ENCODE results near the gene ORAI2. TPM values are rescaled to one million over a fixed set of nuclear protein-coding genes. Genes with fewer than 3 reads are reported as not detected.

ORAI2 gene
- total and polyA plus RNA-seq, 2 of the 13 experiments (the other 11 are each of a cell fraction or from before 2014, with no cell fraction given) = 3.0 to 6.0 TPM

DNA sequence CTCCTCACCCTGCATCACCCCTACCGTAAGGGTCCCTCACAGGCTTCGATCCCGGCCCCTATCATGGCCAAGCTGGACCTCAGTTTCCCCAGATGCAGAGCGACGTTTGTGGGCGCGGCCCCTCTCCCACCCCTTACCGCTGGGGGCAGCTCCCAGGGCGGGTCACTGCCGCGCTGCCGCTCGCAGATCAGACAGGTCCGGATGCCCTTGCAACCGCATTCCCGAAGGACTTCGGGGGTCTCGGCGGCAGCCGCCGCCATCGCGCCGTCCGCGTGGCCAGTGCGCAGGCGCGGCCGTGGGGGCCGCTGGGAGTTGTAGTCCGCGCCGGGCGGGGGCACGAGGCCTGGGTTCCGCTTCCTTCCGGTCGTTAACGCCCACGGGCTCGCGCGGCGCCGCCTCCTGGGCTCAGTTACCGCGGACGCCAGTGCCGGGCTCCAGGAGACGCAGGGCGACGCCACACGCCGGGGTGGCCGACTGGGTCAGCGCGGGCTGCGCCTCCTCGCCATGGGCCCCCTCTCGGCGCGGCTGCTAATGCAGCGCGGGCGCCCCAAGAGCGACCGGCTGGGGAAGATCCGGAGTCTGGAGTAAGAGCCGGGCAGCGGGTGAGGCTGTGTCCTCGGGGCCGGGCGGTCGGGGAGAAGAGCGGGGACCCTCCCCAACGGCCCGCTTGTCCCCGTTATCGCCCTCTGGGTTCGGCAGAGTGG lies 31.4 kb downstream of the ORAI2 start, which contains the start of the genes ALKBH4 and LRWD1 (continued):
- TF ChIP-seq, protein P1, sequence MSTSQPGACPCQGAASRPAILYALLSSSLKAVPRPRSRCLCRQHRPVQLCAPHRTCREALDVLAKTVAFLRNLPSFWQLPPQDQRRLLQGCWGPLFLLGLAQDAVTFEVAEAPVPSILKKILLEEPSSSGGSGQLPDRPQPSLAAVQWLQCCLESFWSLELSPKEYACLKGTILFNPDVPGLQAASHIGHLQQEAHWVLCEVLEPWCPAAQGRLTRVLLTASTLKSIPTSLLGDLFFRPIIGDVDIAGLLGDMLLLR (CRISPR knock-in tag; IDR thresholded peaks at IDR 0.05) = peak; percentile 63
- TF ChIP-seq, protein P2, sequence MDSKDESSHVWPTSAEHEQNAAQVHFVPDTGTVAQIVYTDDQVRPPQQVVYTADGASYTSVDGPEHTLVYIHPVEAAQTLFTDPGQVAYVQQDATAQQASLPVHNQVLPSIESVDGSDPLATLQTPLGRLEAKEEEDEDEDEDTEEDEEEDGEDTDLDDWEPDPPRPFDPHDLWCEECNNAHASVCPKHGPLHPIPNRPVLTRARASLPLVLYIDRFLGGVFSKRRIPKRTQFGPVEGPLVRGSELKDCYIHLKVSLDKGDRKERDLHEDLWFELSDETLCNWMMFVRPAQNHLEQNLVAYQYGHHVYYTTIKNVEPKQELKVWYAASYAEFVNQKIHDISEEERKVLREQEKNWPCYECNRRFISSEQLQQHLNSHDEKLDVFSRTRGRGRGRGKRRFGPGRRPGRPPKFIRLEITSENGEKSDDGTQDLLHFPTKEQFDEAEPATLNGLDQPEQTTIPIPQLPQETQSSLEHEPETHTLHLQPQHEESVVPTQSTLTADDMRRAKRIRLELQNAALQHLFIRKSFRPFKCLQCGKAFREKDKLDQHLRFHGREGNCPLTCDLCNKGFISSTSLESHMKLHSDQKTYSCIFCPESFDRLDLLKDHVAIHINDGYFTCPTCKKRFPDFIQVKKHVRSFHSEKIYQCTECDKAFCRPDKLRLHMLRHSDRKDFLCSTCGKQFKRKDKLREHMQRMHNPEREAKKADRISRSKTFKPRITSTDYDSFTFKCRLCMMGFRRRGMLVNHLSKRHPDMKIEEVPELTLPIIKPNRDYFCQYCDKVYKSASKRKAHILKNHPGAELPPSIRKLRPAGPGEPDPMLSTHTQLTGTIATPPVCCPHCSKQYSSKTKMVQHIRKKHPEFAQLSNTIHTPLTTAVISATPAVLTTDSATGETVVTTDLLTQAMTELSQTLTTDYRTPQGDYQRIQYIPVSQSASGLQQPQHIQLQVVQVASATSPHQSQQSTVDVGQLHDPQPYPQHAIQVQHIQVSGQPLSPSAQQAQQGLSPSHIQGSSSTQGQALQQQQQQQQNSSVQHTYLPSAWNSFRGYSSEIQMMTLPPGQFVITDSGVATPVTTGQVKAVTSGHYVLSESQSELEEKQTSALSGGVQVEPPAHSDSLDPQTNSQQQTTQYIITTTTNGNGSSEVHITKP (CRISPR knock-in tag; IDR thresholded peaks at IDR 0.05; ENCODE audit: low read depth) = no peak
- TF ChIP-seq ZNF333 (CRISPR knock-in tag; IDR thresholded peaks at IDR 0.05; ENCODE audit: borderline replicate concordance) (no peak), ZNF543 (CRISPR knock-in tag; IDR thresholded peaks at IDR 0.05) (no peak), ZNF788 (CRISPR knock-in tag; IDR thresholded peaks at IDR 0.05; ENCODE audit: borderline replicate concordance) (peak; percentile 81; the same call in 1 of the 2 replicates), PPARG (CRISPR knock-in tag; conservative IDR thresholded peaks at IDR 0.05) (peak; percentile 52), MAFG (CRISPR knock-in tag; IDR thresholded peaks at IDR 0.05) (no peak), IRX3 (CRISPR knock-in tag; IDR thresholded peaks at IDR 0.05; ENCODE audit: borderline replicate concordance, low read depth) (peak; percentile 24; the same call in 1 of the 2 replicates)
- TF ChIP-seq, protein P3, sequence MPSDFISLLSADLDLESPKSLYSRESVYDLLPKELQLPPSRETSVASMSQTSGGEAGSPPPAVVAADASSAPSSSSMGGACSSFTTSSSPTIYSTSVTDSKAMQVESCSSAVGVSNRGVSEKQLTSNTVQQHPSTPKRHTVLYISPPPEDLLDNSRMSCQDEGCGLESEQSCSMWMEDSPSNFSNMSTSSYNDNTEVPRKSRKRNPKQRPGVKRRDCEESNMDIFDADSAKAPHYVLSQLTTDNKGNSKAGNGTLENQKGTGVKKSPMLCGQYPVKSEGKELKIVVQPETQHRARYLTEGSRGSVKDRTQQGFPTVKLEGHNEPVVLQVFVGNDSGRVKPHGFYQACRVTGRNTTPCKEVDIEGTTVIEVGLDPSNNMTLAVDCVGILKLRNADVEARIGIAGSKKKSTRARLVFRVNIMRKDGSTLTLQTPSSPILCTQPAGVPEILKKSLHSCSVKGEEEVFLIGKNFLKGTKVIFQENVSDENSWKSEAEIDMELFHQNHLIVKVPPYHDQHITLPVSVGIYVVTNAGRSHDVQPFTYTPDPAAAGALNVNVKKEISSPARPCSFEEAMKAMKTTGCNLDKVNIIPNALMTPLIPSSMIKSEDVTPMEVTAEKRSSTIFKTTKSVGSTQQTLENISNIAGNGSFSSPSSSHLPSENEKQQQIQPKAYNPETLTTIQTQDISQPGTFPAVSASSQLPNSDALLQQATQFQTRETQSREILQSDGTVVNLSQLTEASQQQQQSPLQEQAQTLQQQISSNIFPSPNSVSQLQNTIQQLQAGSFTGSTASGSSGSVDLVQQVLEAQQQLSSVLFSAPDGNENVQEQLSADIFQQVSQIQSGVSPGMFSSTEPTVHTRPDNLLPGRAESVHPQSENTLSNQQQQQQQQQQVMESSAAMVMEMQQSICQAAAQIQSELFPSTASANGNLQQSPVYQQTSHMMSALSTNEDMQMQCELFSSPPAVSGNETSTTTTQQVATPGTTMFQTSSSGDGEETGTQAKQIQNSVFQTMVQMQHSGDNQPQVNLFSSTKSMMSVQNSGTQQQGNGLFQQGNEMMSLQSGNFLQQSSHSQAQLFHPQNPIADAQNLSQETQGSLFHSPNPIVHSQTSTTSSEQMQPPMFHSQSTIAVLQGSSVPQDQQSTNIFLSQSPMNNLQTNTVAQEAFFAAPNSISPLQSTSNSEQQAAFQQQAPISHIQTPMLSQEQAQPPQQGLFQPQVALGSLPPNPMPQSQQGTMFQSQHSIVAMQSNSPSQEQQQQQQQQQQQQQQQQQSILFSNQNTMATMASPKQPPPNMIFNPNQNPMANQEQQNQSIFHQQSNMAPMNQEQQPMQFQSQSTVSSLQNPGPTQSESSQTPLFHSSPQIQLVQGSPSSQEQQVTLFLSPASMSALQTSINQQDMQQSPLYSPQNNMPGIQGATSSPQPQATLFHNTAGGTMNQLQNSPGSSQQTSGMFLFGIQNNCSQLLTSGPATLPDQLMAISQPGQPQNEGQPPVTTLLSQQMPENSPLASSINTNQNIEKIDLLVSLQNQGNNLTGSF (CRISPR knock-in tag; IDR thresholded peaks at IDR 0.05) = no peak
- TF ChIP-seq, protein P4, sequence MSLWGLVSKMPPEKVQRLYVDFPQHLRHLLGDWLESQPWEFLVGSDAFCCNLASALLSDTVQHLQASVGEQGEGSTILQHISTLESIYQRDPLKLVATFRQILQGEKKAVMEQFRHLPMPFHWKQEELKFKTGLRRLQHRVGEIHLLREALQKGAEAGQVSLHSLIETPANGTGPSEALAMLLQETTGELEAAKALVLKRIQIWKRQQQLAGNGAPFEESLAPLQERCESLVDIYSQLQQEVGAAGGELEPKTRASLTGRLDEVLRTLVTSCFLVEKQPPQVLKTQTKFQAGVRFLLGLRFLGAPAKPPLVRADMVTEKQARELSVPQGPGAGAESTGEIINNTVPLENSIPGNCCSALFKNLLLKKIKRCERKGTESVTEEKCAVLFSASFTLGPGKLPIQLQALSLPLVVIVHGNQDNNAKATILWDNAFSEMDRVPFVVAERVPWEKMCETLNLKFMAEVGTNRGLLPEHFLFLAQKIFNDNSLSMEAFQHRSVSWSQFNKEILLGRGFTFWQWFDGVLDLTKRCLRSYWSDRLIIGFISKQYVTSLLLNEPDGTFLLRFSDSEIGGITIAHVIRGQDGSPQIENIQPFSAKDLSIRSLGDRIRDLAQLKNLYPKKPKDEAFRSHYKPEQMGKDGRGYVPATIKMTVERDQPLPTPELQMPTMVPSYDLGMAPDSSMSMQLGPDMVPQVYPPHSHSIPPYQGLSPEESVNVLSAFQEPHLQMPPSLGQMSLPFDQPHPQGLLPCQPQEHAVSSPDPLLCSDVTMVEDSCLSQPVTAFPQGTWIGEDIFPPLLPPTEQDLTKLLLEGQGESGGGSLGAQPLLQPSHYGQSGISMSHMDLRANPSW (CRISPR knock-in tag; IDR thresholded peaks at IDR 0.05; ENCODE audit: borderline replicate concordance) = no peak
- TF ChIP-seq, protein P5, sequence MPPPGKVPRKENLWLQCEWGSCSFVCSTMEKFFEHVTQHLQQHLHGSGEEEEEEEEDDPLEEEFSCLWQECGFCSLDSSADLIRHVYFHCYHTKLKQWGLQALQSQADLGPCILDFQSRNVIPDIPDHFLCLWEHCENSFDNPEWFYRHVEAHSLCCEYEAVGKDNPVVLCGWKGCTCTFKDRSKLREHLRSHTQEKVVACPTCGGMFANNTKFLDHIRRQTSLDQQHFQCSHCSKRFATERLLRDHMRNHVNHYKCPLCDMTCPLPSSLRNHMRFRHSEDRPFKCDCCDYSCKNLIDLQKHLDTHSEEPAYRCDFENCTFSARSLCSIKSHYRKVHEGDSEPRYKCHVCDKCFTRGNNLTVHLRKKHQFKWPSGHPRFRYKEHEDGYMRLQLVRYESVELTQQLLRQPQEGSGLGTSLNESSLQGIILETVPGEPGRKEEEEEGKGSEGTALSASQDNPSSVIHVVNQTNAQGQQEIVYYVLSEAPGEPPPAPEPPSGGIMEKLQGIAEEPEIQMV (CRISPR knock-in tag; IDR thresholded peaks at IDR 0.05; ENCODE audit: low read depth) = peak; percentile 78; the same call in 1 of the 2 replicates
- TF ChIP-seq, protein P6, sequence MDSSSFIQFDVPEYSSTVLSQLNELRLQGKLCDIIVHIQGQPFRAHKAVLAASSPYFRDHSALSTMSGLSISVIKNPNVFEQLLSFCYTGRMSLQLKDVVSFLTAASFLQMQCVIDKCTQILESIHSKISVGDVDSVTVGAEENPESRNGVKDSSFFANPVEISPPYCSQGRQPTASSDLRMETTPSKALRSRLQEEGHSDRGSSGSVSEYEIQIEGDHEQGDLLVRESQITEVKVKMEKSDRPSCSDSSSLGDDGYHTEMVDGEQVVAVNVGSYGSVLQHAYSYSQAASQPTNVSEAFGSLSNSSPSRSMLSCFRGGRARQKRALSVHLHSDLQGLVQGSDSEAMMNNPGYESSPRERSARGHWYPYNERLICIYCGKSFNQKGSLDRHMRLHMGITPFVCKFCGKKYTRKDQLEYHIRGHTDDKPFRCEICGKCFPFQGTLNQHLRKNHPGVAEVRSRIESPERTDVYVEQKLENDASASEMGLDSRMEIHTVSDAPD (CRISPR knock-in tag; IDR thresholded peaks at IDR 0.05) = no peak; the same call in 1 of the 2 replicates

Measured in HepG2 (cell line).